ENCODE data around the gene RAB3IL1.

RAB3IL1 gene

DNA sequence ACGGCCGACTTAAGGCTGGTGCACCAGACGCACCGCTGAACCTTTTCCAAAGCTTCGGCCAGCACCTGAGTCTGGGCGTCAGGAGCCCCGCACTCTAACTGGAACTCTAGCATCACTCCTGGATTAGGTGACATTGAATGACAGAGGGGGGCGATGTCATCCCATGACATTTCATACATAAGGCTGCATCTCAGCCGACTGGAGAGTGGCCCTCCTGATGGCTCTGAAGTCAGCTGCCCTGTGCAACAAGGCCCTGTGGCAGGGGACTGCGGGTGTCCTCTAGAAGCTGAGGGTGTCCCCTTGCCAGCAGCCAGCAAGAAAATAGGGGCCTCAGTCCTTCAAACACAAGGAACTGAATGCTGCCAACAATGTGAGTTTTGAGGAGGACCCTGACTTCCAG, 16.0 kb downstream of the RAB3IL1 start:
- TF ChIP-seq, protein P1, sequence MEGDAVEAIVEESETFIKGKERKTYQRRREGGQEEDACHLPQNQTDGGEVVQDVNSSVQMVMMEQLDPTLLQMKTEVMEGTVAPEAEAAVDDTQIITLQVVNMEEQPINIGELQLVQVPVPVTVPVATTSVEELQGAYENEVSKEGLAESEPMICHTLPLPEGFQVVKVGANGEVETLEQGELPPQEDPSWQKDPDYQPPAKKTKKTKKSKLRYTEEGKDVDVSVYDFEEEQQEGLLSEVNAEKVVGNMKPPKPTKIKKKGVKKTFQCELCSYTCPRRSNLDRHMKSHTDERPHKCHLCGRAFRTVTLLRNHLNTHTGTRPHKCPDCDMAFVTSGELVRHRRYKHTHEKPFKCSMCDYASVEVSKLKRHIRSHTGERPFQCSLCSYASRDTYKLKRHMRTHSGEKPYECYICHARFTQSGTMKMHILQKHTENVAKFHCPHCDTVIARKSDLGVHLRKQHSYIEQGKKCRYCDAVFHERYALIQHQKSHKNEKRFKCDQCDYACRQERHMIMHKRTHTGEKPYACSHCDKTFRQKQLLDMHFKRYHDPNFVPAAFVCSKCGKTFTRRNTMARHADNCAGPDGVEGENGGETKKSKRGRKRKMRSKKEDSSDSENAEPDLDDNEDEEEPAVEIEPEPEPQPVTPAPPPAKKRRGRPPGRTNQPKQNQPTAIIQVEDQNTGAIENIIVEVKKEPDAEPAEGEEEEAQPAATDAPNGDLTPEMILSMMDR (IDR thresholded peaks at IDR 0.05; ENCODE audit: insufficient read depth, missing control alignments): no peak
- DNase-seq (ENCODE audit: insufficient read length, low spot score) (no peak), FAIRE-seq (no peak)

DNA sequence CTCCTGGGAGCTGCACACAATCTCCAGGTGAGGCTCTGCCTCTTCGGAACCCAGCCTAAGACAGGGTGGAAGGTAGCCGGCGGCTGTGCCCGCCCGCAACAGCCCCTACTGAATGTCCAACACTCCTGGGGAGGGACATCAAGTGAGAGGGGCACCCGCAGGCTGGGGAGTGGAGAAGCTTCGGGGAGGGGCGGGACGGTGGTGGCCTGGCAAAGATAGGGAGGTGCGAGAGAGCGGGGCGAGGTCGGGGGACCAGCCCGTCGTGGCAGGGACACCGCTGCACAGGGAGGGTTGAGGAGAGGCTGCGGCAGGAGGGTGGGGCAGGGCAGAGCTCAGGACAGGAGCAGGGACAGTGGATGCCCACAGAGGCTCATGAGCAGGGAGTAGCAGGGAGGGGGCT, 17.1 kb downstream of the RAB3IL1 start:
- TF ChIP-seq, protein P1 (IDR thresholded peaks at IDR 0.05; ENCODE audit: insufficient read depth, missing control alignments): no peak
- no peak for FAIRE-seq
- no peak for DNase-seq (ENCODE audit: insufficient read length, low spot score)

DNA sequence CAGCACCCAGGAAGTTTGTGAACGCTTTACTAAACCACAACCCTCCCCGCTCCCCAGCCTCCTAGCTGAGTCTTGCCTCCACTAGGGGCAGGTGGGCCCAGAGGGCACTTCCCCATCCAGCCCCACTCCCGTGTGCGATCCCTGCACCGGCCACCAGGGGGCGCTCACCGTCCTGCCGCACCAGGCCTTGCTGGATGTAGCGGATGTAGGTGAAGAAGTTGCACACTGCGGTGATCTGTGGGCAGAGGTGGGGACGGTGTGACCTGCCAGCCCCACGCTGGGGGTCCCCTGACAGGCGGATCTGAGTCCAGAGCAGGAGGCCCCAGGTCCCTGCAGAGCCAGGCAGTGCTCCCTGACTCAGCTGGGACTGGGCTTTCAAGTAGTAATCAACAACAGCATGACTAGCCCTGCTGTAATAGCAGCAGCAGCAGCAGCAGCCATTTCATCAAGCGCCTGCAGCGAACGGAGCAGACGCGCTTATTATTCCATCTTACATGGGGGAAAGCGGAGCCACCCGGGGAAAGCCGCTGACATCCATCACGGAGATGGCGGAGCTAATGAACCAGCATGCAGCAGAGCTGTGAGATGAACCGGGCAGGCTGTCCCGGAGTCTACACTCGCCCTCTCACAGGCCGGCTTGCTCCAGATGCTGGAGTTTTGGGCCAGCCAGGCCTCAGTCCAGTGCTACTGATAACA, 18.1 kb downstream of the RAB3IL1 start:
- DNase-seq (ENCODE audit: insufficient read length, low spot score) (peak; percentile 97), FAIRE-seq (no peak)
- TF ChIP-seq, protein P1 (IDR thresholded peaks at IDR 0.05; ENCODE audit: insufficient read depth, missing control alignments): peak; percentile 94

DNA sequence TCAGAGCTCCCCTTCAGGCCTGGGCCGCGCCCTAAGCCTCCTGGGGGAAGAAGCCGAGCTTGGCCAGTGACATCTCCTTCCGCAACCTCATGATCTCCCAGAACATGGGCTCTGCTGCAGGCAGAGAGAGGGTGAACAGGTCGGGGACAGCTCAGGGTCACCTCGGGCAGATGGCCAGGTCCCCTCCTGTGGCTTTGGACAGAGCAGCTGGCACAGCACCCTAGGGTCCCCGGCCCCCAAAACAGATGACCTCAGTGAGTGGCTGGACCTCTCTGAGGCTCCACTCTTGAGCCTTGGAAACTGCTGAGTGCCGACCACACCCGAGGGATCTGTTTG, 19.2 kb downstream of the RAB3IL1 start:
- FAIRE-seq (no peak), DNase-seq (ENCODE audit: insufficient read length, low spot score) (no peak)
- TF ChIP-seq, protein P1 (IDR thresholded peaks at IDR 0.05; ENCODE audit: insufficient read depth, missing control alignments): no peak

DNA sequence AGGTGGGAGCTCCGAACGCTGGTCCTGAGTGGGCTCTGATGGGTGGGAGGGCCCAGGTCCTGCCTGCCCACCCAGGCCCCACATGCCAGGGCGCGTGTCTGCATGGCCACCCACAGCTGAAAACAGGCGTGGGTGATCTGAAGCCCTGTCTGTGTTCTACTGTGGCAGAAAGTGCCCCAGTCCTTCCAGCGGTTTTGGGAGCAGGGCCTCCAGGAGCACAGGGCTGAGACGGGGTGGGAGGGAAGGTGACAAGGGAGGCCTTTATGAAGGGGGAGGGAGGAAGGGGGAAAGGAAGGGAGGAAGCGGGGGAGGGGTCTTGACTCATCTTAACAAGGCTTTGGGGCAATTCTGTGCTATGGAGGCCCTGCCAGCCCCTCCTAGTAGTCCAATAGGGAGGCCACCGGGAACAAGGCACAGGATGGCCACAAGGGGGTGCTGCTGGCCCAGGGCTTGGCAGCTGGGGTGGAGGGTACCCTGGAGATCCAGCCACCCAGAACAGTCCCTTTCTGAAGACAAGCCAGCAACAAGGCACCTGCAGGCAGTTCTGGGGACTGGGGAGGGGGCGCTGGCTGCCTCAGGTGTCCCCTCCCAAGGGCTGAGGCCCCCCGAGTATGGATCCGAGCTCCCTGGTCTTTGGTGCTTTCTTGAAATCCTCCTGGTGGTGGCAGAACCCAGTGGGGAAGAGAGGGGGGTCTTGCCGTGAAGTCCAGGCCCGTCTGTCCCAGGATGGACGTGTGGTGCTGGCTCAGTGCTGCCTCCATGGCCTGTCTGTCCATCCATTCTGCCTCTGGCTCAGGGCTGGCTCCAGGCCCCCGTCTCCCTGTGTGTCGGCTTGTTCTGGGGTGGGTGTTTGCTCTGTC, 19.7 kb downstream of the RAB3IL1 start:
- peak; percentile 96 for DNase-seq (ENCODE audit: insufficient read length, low spot score)
- FAIRE-seq: no peak
- TF ChIP-seq, protein P1 (IDR thresholded peaks at IDR 0.05; ENCODE audit: insufficient read depth, missing control alignments): peak; percentile 79

DNA sequence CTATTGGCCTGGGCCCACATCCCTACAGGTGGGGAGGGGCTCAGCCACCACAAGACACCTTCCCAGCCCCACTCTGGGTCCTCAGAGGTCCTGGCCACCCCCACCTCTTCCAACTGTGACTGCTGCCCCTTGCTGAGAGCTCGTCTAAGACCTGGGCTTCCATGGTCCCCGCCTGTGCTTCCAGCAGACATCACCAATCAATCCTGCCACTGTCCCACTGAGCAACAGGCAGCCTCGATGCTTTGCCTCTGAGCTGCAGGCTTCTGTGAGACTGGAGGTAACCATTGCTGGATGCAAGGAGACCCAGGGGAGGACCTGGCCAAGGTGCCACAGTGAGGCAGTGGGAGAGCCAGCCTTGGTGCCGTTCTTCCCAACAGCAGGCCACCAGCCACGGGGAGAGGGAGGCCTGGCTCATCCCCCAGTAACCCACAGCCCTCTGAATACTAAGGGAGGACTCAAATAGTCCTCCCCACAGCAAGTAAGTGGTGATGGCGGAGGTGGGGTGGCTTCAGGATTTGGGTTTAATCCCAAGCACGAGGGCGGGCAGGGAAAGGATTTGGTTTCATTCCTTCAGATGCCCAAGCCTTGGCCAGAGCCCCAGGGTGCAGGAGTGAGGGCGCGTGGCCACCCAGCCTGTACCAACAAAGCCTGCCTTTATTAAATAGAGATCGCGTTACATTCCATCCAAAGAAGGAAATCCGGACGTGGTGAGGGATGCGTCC, 20.5 kb downstream of the RAB3IL1 start:
- FAIRE-seq: no peak
- DNase-seq (ENCODE audit: insufficient read length, low spot score): no peak

More for the DNA sequence above, 20.5 kb downstream of the RAB3IL1 start:
- TF ChIP-seq, protein P1 (IDR thresholded peaks at IDR 0.05; ENCODE audit: insufficient read depth, missing control alignments): no peak

Data from D721Med (cell line).